ENCODE data around the gene ACHE. TPM values are rescaled to one million over a fixed set of nuclear protein-coding genes. Genes with fewer than 3 reads are reported as not detected.

Gene ACHE
- total and polyA plus RNA-seq, 2 donors (not counting 1 experiment from before 2014, with no cell fraction given): under 0.01 to 0.07 TPM

DNA sequence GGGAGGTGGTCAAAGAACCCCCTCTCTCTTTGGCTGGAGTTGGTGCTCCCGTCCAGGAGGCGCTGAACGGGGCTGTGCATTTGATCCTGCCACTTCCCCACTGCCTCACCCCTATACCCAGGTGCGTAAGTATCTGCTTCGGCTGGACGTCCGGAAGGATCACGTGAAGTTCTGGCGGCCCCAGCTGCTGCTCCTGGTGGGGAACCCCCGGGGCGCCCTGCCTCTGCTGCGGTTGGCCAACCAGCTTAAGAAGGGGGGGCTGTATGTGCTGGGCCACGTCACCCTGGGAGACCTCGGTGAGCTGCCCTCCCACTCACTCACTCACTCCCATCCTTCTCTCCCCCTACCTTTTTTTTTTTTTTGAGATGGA is 34.1 kb downstream of the ACHE start:
- Histone ChIP-seq H3K4me3 (replicated peaks in 1 of 4; ENCODE audit: control extremely low read depth in 1 of 4, insufficient read depth in 1 of 4, low read depth in 3 of 4, low read length in 4 of 4) (no peak overlapping the region), H3K27ac (ENCODE audit: insufficient read depth, low read length) (no peak overlapping the region), H3K9ac (ENCODE audit: insufficient read depth, low read length) (no peak overlapping the region), H4K20me1 (ENCODE audit: control insufficient read depth, extremely low read depth, insufficient read depth, low read length) (no peaks in the 10 kb centered on the region), H3K4me2 (ENCODE audit: extremely low read depth, insufficient read depth, low read length) (no peak overlapping the region), H3K27me3 (ENCODE audit: control insufficient read depth, insufficient read depth, low read length) (no peaks in the 10 kb centered on the region), H3K9me3 (ENCODE audit: control insufficient read depth, insufficient read depth, low read depth, low read length) (no peaks in the 10 kb centered on the region), H3K36me3 (ENCODE audit: control insufficient read depth, insufficient read depth, low read length) (peaks cover 11% of the 10 kb centered on the region), H3K79me2 (ENCODE audit: control insufficient read depth, insufficient read depth, low read length) (no peaks in the 10 kb centered on the region), H2AFZ (ENCODE audit: low read length) (no peak overlapping the region), H3K4me1 (ENCODE audit: control insufficient read depth, extremely low read depth, insufficient read depth, low read length) (peaks cover 2% of the 10 kb centered on the region)
- no peak for TF ChIP-seq EZH2 (IDR thresholded peaks at IDR 0.05; ENCODE audit: low read length, missing control alignments)
- TF ChIP-seq, protein P1, sequence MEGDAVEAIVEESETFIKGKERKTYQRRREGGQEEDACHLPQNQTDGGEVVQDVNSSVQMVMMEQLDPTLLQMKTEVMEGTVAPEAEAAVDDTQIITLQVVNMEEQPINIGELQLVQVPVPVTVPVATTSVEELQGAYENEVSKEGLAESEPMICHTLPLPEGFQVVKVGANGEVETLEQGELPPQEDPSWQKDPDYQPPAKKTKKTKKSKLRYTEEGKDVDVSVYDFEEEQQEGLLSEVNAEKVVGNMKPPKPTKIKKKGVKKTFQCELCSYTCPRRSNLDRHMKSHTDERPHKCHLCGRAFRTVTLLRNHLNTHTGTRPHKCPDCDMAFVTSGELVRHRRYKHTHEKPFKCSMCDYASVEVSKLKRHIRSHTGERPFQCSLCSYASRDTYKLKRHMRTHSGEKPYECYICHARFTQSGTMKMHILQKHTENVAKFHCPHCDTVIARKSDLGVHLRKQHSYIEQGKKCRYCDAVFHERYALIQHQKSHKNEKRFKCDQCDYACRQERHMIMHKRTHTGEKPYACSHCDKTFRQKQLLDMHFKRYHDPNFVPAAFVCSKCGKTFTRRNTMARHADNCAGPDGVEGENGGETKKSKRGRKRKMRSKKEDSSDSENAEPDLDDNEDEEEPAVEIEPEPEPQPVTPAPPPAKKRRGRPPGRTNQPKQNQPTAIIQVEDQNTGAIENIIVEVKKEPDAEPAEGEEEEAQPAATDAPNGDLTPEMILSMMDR (conservative IDR thresholded peaks at IDR 0.05 in 1 of 2, IDR thresholded peaks at IDR 0.05 in 1 of 2; ENCODE audit: low read depth in 1 of 2, low read length in 2 of 2): no peak
- DNase-seq (ENCODE audit: low read depth in 2 of 2): no peak

DNA sequence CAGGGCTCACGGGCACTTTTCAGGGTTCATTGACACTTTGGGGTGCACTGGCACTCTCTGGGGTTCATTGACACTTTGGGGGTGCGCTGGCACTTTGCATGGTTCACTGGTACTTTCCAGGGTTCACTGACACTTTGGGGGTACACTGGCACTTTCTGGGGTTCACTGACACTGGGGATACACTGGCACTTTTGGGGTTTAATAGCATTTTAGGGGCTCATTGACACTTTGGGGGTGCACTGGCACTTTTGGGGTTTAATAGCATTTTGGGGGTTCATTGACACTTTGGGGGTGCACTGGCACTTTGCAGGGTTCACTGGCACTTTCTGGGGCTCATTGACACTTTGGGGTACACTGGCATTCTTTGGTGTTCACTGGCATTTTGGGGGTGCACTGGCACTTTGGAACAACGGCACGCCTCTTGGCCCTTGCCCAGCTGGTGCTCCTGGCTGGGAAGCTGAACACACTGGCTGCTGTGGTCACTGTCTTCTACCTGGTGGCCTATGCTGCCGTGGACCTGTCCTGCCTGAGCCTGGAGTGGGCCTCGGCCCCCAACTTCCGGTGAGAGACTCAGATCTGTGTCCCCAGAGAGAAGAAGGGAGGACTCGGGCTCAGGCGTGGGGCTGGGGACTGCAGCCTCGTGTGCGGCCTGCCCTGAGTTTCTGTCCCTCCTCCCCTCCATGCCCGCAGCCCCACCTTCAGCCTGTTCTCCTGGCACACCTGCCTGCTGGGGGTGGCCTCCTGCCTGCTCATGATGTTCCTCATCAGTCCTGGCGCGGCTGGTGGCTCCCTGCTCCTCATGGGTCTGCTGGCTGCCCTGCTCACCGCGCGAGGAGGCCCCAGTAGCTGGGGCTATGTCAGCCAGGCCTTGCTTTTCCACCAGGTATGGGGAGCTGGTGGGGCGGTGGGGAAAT is 34.7 kb downstream of the ACHE start:
- H3K4me3 ChIP-seq (replicated peaks in 1 of 4; ENCODE audit: control extremely low read depth in 1 of 4, insufficient read depth in 1 of 4, low read depth in 3 of 4, low read length in 4 of 4): no peak overlapping the region
- TF ChIP-seq, protein P1 (conservative IDR thresholded peaks at IDR 0.05 in 1 of 2, IDR thresholded peaks at IDR 0.05 in 1 of 2; ENCODE audit: low read depth in 1 of 2, low read length in 2 of 2): no peak
- TF ChIP-seq EZH2 (IDR thresholded peaks at IDR 0.05; ENCODE audit: low read length, missing control alignments): no peak
- H3K27ac ChIP-seq (ENCODE audit: insufficient read depth, low read length): no peak overlapping the region
- no peaks in the 10 kb centered on the region for H4K20me1 ChIP-seq (ENCODE audit: control insufficient read depth, extremely low read depth, insufficient read depth, low read length)
- H3K79me2 ChIP-seq (ENCODE audit: control insufficient read depth, insufficient read depth, low read length): no peaks in the 10 kb centered on the region
- no peaks in the 10 kb centered on the region for H3K9me3 ChIP-seq (ENCODE audit: control insufficient read depth, insufficient read depth, low read depth, low read length)
- H3K4me2 ChIP-seq (ENCODE audit: extremely low read depth, insufficient read depth, low read length): no peak overlapping the region
- peaks cover 11% of the 10 kb centered on the region for H3K36me3 ChIP-seq (ENCODE audit: control insufficient read depth, insufficient read depth, low read length)
- no peaks in the 10 kb centered on the region for H3K27me3 ChIP-seq (ENCODE audit: control insufficient read depth, insufficient read depth, low read length)
- no peak for DNase-seq (ENCODE audit: low read depth in 2 of 2)
- H2AFZ ChIP-seq (ENCODE audit: low read length): no peak overlapping the region
- H3K4me1 ChIP-seq (ENCODE audit: control insufficient read depth, extremely low read depth, insufficient read depth, low read length): no peaks in the 10 kb centered on the region
- no peak overlapping the region for H3K9ac ChIP-seq (ENCODE audit: insufficient read depth, low read length)

DNA sequence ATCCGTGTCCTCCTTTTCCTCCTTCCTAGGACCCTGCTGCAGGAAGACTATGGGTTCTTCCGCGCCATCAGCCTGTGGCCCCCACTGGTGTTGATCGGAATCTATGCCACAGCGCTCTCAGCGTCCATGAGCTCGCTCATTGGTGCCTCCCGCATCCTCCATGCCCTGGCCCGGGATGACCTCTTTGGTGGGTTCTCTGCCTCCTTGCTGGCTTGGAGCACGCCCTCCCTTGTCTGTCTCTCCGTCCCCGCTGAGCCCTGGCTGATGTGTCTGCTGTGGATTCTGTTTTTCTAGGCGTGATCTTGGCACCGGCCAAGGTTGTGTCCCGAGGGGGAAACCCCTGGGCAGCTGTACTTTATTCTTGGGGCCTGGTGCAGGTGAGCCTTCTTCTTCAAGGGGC is 35.8 kb downstream of the ACHE start:
- H3K27ac ChIP-seq (ENCODE audit: insufficient read depth, low read length): no peak overlapping the region
- no peak for DNase-seq (ENCODE audit: low read depth in 2 of 2)
- no peak overlapping the region for H3K4me2 ChIP-seq (ENCODE audit: extremely low read depth, insufficient read depth, low read length)
- H4K20me1 ChIP-seq (ENCODE audit: control insufficient read depth, extremely low read depth, insufficient read depth, low read length): no peaks in the 10 kb centered on the region
- TF ChIP-seq, protein P1 (conservative IDR thresholded peaks at IDR 0.05 in 1 of 2, IDR thresholded peaks at IDR 0.05 in 1 of 2; ENCODE audit: low read depth in 1 of 2, low read length in 2 of 2): no peak
- TF ChIP-seq EZH2 (IDR thresholded peaks at IDR 0.05; ENCODE audit: low read length, missing control alignments): no peak
- peaks cover 14% of the 10 kb centered on the region for H3K36me3 ChIP-seq (ENCODE audit: control insufficient read depth, insufficient read depth, low read length)
- H3K4me1 ChIP-seq (ENCODE audit: control insufficient read depth, extremely low read depth, insufficient read depth, low read length): no peaks in the 10 kb centered on the region
- H3K4me3 ChIP-seq (replicated peaks in 1 of 4; ENCODE audit: control extremely low read depth in 1 of 4, insufficient read depth in 1 of 4, low read depth in 3 of 4, low read length in 4 of 4): no peak overlapping the region
- no peaks in the 10 kb centered on the region for H3K79me2 ChIP-seq (ENCODE audit: control insufficient read depth, insufficient read depth, low read length)
- no peak overlapping the region for H3K9ac ChIP-seq (ENCODE audit: insufficient read depth, low read length)
- H3K9me3 ChIP-seq (ENCODE audit: control insufficient read depth, insufficient read depth, low read depth, low read length): no peaks in the 10 kb centered on the region
- no peaks in the 10 kb centered on the region for H3K27me3 ChIP-seq (ENCODE audit: control insufficient read depth, insufficient read depth, low read length)
- no peak overlapping the region for H2AFZ ChIP-seq (ENCODE audit: low read length)
